GM21723 (cell line): ENCODE data around the gene OR52B6.
"Not testable (repeated sequence)": the region's sequence is repeated elsewhere in the genome, so short reads cannot be mapped to it uniquely, and the experiment has no call there.

Experiments used
- ATAC-seq: cut with Tn5 transposase; IDR thresholded peaks from one replicate; pipeline ENCODE4 v1.9.1; 2021; ENCODE audit warnings: mild to moderate bottlenecking, moderate library complexity; ENCODE audit not compliant: unreplicated experiment

Gene OR52B6

DNA sequence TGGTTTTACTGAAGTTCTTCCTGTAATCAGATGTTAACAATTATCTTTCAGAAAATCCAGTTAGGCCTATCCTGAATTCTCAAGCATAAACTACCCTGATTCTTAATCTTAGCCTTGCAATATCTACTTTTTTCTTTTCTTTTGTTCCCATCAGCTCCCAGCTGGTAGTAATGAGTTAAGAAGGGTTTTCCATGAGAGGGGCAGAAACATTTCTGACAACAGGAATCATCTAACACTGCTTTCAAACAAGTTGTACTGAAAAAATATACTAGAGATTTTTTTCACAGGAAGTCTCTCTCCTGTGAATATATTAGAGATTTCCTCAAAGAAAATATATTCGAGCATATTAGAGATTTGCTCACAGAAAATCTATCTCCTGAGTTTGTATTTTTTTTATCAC is 12.5 kb downstream of the OR52B6 start:
- ATAC-seq, result no peak

DNA sequence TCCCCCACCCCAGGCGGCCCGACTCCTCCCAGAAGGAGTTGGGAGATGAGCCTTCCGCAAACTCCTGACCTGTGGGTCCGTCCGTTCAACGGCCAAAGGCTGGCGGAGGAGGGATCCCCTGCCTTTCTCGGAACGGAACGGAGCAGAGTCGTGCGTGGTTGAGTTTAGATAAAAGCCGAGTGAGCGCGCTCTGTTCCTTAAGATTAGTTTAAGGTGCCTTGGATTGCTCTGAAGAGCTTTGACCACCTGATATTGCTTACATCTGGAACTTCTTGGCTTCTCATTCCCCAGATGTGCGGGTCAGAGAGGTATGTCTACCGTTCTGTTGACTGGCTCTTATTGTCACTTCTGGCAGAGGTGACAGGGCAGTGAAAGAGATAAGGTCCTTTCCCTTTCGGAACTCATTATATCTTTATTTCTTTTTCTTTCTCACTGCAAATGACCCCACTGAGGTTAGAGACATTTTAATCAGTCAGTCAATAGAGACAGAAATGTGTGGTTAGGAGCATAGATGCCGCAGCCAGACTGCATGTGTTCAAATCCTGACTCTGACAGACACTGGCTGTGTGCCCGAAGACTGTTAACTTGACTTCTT is 16.0 kb downstream of the OR52B6 start, which contains the start of gene TRIM6:
Gene TRIM6 (plus strand): TSS at position 31 of the 595 bp plus-strand sequence. CDS start 261 bp downstream, at position 292.
- ATAC-seq, result no peak

DNA sequence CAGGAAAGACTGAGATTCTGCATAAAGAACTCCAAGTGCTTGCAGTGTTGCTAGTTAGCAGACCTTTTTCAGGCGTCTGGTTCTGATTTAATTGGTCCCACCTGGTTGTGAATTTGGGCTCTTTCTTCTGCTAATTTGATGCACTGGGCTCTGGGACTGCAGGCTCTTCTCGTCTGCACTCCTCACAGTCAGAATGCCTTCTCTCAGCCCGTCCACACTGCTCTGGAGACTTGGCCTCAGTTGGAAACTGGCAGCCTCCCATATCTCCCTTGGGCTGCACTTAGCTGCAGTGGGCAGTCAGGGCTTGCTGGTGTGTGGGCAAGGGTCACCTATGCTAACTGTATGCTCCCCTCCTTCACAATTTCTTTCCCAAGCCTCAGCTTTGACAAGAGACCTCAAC is 17.3 kb downstream of the OR52B6 start:
- ATAC-seq, result no peak

DNA sequence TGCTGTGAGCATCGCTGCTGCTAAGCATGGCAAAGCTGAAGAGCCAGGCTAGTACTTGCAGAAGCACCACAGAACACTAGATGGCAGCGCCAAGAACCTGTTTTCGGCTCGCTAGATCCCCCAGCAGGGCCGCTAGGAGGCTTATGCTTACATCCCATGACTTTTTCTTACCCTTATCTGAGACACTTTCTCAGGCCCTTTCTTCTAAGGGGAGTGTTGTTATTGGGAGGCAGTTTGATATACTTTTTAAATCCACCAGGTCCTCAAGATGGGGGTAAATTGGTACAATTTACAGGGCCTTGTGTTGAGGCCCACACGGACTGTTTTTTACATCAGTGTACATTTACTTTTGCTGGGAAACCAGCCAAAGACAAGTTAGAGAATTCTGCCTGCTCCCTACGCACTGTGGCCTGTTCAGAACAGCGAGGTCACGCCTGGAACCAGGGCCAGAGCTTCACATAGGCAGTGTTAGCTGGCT is 19.7 kb downstream of the OR52B6 start:
- peak; percentile 91 for ATAC-seq

DNA sequence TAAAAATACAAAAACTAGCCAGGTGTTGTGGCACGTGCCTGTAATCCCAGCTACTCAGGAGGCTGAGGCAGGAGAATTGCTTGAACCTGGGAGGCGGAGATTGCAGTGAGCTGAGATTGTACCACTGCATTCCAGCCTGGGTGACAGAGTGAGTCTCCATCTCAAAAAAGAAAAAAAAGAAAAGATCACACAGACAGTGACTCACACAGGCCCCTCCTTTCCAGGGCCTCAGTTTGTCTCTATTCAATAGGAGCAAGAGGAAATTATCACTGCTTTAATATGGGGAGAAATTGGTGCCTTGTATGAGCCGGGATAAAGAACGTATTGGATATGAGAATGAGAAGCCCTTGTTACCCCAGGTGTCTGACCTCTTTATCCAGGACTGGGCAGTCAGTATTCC is 22.1 kb downstream of the OR52B6 start:
- not testable (repeated sequence) for ATAC-seq

DNA sequence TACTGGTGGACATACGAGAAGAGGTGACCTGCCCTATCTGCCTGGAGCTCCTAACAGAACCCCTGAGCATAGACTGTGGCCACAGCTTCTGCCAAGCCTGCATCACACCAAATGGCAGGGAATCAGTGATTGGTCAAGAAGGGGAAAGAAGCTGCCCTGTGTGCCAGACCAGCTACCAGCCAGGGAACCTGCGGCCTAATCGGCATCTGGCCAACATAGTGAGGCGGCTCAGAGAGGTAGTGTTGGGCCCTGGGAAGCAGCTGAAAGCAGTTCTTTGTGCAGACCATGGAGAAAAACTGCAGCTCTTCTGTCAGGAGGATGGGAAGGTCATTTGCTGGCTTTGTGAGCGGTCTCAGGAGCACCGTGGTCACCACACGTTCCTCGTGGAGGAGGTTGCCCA is 22.6 kb downstream of the OR52B6 start:
- ATAC-seq, result no peak

DNA sequence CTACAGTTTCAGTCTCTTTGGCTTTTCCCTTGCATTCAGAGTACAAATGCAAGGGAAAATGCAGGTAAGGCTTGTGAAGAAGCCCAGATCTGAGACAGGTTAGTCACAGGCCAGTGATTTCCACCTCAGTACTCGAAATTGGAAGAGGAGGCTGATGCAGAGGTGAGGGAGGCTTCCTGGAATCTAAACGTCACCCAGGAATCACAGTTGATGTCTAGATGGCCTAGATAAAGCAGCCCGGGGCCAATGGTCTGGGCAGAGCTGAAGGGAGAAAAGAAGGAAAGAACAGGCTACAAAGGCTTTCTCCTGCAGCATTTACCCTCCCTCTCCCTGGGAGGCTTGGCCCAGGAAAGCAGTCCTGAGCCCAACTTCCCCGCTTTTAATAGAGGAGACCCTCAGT is 24.2 kb downstream of the OR52B6 start:
- ATAC-seq, result no peak

DNA sequence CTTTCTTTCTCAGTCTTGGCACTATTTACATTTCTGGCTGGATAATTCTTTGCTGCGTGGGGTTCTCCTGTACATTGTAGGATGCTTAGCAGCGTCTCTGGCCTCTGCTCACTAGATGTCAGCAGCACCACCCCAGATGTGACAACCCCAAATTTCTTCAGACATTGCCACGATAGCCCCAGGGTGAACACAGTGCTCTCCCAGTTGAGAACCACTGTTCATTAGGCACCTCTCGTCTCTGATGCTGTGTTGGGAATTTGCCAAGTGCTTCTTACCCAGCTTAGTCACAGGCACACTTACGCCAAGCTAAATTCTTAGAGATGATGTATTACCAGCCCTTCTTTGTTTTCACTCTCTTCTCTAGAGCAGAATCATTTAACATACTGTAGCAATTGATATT is 25.2 kb downstream of the OR52B6 start:
- ATAC-seq, result no peak

DNA sequence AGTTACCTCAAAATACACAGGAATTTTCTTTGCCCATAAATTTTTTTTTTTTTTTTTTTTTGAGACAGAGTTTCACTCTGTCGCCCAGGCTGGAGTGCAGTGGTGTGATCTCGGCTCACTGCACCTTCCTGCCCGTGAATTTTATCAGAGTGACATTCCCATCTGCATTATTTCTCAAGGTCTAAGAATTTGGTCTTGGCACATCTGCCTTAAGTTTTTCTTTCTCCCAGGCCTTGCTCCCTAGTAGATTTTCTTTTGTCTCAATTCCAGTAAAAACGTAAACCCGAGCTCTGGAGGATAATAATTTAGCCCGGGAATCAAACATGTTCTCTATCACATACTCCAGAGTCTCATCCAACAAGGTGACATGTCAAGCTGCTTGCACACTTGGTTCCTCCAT is 28.1 kb downstream of the OR52B6 start:
- no peak for ATAC-seq

DNA sequence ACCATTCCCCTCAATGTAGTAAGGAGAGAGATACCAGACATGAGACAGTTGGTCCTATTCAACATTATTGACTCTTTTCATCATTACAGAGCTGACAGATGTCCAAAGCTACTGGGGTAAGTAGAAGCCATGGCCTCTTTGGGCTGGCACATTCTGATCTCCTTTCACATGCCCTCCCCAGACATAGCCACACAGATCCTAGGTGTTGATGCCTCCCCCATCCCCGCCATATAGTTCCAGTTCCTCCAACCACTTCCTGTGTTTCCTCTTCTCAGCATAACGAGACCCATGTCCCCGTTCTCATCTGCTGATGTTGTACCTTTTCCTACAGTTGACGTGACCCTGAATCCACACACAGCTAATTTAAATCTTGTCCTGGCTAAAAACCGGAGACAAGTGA is 29.8 kb downstream of the OR52B6 start:
- no peak for ATAC-seq

DNA sequence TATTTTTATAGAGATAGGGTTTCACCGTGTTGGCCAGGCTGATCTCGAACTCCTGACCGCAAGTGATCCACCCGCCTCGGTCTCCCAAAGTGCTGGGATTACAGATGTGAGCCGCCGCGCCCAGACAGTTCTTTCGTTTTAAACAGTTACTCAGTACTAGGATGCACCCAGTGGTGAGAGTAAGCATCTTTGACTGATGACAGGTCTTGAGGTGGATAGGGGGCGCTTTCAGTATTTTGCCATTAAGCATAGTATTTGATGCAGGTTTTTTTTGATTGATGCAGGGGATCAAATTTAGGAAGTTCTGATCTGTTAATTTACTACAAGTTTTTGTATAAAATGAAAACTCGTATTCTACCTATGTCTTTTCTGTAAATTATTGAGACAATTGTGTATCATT is 30.9 kb downstream of the OR52B6 start:
- ATAC-seq, result no peak

DNA sequence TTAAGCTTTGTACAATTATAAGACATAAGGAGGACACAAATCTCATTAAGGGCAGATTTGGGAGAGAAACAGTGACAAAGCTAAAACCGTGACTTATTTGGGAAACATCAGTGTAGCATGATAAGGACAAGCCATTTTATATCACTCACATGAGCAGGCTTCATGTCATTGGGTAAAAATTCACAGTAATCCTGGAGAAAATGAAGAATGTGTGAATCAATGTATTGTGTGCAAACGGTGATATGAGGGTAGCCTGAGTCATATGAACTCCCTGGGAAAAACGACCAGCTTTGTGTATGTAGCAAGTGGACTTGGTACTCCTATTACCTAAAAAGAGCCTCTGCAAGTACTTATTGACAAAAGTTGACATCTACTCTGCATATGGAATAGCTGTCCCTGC is 38.1 kb downstream of the OR52B6 start:
- ATAC-seq, result no peak

DNA sequence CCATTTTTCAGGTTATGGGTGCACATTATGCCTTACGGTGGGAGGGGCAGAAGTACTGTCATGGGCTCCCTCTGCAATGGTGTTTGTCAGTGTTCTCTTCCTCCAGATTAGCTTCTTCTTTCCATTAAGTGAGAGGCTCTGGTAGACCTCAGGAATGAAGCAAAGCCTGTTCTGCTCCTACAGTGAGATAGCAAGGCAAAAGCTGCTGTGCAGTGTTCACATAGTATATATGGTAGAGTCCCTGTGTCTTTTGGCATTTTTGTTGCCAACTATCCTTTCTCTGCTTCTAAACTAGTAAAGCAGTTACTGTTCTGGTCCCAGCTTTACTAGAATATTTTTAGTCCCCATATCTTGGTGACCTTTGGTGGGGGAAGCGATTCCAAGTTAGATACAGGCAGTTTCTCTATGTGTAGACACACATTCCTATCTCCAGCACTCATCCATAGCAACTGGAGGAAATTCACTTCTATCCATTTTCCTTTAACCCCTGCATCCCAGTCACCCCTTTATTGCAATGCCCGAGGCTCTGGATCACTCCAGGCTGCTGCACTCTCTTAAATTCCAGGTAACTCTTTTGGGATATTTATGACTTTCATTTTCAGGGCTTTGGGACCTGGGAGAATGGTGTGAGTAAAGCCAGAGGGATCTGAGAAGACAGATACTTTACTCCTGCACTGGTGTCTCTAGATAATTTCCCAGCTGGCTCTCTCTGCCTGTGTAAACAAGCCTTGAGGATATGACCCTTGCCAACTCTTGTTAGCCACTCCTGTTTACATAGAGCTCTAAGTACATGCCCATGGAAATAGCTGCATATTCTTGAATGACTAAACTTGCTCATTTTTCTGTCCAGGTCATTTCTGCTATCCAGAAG is 40.2 kb downstream of the OR52B6 start:
- ATAC-seq, result no peak

DNA sequence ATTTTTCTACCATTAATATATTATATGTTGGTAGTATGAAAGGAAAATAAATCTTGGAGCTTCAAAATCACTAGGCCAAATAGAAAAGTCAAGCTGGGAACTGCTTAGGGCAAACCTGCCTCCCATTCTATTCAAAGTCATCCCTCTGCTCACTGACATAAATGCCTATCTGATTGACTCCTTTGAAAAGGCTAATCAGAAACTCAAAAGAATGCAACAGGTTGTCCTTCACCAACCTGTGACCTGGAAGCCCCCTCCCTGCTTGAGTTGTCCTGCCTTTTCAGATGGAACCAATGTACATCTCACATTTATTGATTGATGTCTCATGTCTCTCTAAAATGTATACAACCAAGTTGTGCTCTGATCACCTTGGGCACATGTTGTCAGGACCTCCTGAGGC is 40.9 kb downstream of the OR52B6 start:
- no peak for ATAC-seq

DNA sequence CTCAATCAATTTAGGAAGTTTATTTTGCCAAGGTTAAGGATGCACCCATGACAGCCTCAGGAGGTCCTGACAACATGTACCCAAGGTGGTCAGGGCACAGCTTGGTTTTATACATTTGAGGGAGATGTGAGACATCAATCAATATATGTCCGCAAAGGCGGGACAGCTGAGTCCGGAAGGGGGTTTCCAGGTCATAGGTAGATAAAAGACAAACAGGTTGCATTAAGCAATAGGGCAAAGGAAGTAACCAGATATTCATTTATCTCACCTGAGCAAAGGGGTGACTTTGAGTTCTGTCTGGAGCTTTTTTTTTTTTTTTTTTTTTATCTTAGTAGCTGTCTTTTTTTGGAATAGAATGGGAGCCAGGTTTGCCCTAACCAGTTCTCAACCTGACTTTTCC is 42.1 kb downstream of the OR52B6 start:
- no peak for ATAC-seq

DNA sequence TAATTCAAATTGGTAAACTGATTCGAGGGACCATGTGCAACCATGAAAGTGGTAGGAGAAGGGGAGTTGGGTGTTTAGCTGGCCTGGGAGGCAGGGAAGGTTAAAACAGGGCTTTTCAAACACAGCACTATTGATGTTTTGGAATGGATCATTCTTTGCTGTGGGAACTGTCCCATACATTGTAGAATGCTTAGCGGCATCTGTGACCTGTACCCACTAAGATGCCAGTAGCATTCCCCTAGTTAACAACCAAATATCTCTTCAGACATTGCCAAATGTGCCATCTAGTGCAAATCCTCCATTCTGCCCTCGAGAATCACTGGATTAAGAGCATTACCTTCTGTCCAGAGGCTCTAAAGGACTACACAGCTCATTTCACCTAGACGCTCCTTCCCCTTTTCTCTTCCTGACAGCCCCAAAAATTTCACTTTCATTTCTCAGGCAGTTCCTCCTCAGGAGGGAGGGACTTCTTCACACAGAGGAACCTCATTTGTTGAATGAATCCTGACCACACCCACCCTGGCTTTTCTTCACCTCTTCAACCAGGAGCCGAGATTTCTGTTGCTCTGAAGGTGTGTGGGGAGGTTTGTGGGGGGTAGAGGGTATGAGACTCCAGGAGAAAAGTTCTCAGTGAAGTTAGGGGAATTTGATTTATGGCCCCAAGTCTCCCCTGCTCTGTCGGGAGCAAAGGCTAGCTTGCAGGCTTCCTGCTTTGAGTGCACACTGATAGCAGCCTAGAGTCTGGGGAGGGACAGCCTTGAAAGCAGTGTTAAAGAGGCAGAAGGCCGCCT is 44.0 kb downstream of the OR52B6 start, which contains the start of gene TRIM34:
Gene TRIM34 (plus strand): TSS at position 513 of the 791 bp plus-strand sequence. CDS start 7,331 bp downstream, outside the sequence.
- ATAC-seq, result peak; percentile 98

DNA sequence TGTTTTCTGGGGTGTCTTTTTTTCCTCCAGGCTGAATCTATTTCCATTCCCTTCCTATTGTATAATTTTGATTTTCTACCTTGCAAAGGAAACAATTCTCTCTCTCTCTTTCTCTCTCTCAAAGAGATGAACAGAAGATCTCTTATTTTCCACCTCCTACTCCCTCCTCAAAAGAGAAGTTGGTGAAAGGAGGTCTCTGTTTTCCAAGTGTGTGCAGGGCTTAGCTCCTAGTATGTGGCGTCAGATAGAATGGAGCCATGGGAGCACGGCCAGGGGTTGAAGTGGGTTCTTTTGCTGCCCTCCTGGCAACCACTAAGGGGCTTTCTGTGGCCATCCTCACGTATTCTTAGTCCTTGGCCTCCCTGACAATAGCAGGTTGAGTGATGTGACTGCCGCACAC is 44.6 kb downstream of the OR52B6 start:
- peak; percentile 5 for ATAC-seq

DNA sequence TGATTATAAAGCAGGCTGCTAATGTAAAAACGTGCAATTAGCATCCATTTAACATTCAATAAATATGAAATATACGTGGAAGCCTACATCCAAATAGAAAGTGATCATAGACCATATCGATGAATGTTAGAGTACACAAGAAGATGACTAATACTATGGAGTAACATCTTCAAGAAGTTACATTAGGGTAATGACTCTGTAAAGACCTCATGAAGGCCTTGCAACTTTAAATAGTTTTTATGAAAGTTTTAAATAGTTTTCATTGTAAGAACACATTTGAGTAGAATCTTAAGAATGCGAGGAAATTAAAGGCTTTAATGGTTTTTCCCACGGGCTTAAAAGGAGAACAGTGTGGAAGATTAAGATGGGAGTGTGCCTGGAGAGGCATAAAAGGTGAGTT is 45.5 kb downstream of the OR52B6 start:
- no peak for ATAC-seq

DNA sequence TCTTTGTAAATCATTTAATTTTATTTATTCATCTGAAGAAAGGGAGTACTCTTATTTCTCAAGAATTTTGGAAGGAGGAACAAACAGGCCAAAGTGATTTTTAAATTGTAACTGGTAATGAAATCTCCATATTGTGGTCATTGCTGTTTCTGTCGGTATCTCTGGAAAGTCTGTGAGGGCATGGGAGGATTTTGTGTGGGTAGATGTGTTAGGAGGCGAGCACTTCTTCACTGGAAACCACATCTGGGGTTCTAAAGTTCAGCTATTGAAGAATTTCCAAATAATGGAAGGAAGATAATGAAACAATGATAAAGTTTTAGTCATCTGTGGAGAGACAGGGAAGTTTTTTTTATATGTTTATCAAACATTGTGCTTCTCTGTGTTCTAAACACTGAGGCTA is 50.7 kb downstream of the OR52B6 start:
- ATAC-seq, result peak; percentile 21
